ENCODE results near the gene XYLT2.

- TF ChIP-seq CTCF (CRISPR knock-in tag; IDR thresholded peaks at IDR 0.05) (no peak), ZHX2 (IDR thresholded peaks at IDR 0.05; ENCODE audit: low read depth) (no peak), ZHX2 (CRISPR knock-in tag; IDR thresholded peaks at IDR 0.05; ENCODE audit: borderline replicate concordance) (no peak), MTA3 (CRISPR knock-in tag; IDR thresholded peaks at IDR 0.05) (no peak), POLR2A (IDR thresholded peaks at IDR 0.05; ENCODE audit: insufficient read depth in 1 of 2, low read depth in 2 of 2, low read length in 2 of 2) (no peak), REST (IDR thresholded peaks at IDR 0.05; ENCODE audit: borderline replicate concordance in 1 of 2, low read depth in 1 of 2, low read length in 2 of 2) (no peak), ZBTB26 (CRISPR knock-in tag; IDR thresholded peaks at IDR 0.05; ENCODE audit: borderline replicate concordance) (no peak), ARID2 (CRISPR knock-in tag; IDR thresholded peaks at IDR 0.05; ENCODE audit: borderline replicate concordance) (no peak), SPEN (CRISPR knock-in tag; IDR thresholded peaks at IDR 0.05; ENCODE audit: low read depth) (no peak), PRDM10 (CRISPR knock-in tag; IDR thresholded peaks at IDR 0.05; ENCODE audit: low read depth) (no peak), MIER2 (CRISPR knock-in tag; IDR thresholded peaks at IDR 0.05) (no peak), NPAS2 (CRISPR knock-in tag; IDR thresholded peaks at IDR 0.05; ENCODE audit: borderline replicate concordance) (no peak)
Measured at GRCh38 chr17:50312308-50312707, 33.6 kb upstream of the XYLT2 start.

All from HepG2 (cell line).